Muscle of arm (tissue), 12 donors: ENCODE data around the gene PAX5. TPM values are rescaled to one million over a fixed set of nuclear protein-coding genes. Genes with fewer than 3 reads are reported as not detected.
A peak's percentile ranks its signal among the peaks of the same experiment; 100 is the strongest.

Experiments used
- DNase-seq: peaks from one replicate; pipeline ENCODE4 v3.0.0-alpha.2; 2013
- polyA plus RNA-seq, 12 donors: library from polyadenylated mRNA; unstranded; fragments of 120-200 nt; gene quantifications; one replicate each; pipeline ENCODE4 v1.2.1, GENCODE V29; 2013; ENCODE audit not compliant: insufficient read length in 12 of 12

PAX5 gene
- polyA plus RNA-seq, 12 donors: 0.04 to 1.7 (median 0.19) TPM; not detected in 2

GRCh38 chr9:37025071-37025822, 8.8 kb downstream of the PAX5 start:
- DNase-seq: no peak

DNA sequence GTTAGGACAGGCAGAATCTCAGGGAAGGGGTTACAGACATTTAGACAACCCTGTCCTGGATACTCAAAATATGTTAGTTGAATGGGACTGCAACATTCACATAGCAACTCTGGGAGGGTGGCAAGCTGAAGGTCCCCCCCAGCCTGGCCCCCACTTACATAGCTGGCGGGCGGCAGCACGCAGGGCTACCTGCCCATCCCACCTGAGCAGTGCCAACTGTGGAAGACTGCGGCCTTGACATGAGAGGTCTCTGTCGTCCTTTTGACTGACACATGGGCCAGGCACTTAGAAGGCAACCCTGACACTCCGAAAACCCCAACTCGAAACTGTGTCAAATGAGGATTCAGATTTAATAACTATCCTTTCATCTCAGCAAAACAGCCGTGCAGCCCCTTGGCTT, 16.5 kb downstream of the PAX5 start:
- no peak for DNase-seq

- no peak for DNase-seq
These were observed 22.5 kb downstream of the PAX5 start for GRCh38 chr9:37011530-37011929.

DNA sequence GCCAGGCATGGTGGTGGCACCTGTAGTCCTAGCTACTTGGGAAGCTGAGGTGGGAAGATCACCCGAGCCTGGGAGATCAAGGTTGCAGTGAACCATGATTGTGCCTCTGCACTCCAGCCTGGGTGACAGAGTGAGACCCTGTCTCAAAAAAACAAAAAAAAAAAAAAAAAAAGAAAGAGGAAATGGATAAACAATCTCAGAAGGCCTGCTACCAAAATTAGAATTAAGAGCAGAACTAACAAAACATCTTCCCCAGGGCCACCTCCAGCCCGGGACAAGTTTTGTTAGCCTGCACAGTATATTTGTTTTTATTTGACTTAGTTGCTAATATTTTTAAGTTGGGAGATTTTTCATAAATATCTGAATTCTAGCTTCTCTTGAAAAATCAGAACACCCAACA, 23.1 kb downstream of the PAX5 start:
- no peak for DNase-seq

DNA sequence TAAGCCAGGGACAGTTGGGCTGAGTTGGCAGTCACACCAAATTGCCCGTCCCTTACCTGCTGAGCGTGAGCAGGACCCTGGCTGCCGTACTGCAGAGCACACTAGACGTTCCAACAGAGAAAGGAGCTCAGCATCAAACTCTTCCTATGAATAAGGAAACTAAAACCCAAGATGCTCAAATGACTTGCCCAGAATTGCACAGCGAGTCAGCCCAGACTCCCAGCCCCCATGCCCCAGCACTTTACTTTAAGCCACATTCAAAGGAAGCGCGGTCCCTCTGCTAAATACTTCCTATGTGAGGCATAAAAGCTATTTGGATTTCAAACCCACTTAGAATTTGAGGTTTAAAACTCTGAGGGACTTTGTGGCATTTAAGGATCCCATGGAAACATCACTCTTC, 23.9 kb downstream of the PAX5 start:
- DNase-seq: no peak

GRCh38 chr9:37007295-37007694, 26.8 kb downstream of the PAX5 start:
- DNase-seq: no peak

- no peak for DNase-seq
These were observed 28.4 kb downstream of the PAX5 start for GRCh38 chr9:37005517-37006140.

DNA sequence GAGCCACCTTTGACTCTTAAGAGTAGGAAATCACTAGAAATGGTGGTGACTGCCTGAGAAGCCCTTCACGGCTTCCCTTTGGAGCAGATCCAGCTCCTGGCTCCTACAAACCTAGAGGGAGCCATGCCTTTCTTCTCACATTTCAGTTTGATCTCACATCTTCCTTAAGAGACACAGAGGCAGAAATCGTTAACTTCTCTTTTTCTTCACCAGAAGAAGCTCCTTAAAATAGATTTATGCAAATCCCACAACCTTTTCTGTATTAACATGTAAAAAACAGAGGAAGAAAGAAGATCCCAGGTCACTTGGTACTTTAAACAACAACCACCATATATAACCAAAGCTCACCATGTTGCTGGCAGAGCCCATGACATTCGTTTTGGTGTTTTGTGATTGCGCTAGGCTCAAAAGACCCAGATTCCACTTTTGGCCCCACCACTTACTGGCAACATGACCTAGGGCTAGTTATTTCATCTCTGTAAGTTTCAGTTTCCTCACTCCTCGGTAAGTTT, 29.6 kb downstream of the PAX5 start:
- DNase-seq: no peak

DNA sequence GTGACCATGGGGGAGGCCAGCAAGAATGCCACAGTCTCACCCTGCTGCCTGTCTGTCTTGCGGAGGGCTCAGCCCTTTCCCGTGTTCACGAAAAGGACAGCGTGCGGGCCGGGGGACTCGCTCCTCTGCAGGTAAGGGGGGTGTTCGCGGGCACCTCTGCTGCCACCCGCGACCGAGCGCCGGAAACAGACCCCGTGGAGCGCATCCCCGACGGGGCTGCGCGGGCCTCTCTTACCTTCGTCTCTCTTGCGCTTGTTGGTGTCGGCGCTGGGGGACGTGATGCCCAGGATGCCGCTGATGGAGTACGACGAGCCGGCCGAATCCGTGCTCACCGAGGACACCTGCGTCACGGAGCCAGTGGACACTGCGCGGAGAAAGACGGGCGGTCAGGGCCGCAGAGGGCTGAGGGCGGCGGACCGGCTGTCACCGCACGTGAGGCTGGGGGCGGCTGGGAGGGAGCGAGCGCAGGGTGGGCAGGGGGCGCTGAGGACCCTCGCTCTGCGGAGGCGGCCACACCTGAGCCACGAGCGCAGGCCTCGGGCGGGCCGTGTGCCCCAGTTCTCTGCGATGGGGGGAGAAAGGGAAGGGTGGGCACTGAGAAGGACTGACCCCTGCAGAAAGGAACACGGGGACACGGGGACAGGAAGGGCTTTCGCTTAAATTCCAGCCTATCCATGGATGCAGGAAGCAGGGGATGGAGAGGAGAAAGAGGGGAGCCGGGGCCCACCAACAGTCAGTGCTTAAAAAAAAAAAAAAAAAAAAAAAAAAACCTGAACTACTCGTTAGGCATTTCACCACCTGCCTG, 31.5 kb downstream of the PAX5 start:
- no peak for DNase-seq

GRCh38 chr9:37002036-37002412, 32.0 kb downstream of the PAX5 start:
- DNase-seq: no peak

DNA sequence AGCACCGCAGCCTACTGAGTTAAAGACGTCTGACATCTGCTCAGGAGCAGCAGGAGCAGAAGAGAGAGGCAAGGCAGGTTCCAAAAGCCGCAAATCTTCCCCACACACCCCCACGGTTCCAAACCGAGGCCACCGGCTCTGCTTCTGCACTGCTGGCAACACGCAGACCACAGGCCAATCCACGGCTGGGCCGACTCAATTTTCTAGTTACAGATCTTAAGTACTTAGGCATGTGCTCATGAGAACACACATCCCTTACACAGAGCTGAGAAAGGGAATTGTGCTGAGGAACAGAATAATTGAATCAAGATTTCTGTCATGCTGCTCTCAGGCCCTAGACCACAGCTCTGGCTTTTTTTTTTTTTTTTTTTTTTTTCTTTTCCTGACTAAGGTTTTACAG, 32.6 kb downstream of the PAX5 start:
- no peak for DNase-seq

GRCh38 chr9:36999728-37000333, 34.2 kb downstream of the PAX5 start:
- DNase-seq: no peak

- no peak for DNase-seq
These were observed 36.7 kb downstream of the PAX5 start for GRCh38 chr9:36997414-36997813.

GRCh38 chr9:36996706-36997086, 37.4 kb downstream of the PAX5 start:
- DNase-seq: no peak

DNA sequence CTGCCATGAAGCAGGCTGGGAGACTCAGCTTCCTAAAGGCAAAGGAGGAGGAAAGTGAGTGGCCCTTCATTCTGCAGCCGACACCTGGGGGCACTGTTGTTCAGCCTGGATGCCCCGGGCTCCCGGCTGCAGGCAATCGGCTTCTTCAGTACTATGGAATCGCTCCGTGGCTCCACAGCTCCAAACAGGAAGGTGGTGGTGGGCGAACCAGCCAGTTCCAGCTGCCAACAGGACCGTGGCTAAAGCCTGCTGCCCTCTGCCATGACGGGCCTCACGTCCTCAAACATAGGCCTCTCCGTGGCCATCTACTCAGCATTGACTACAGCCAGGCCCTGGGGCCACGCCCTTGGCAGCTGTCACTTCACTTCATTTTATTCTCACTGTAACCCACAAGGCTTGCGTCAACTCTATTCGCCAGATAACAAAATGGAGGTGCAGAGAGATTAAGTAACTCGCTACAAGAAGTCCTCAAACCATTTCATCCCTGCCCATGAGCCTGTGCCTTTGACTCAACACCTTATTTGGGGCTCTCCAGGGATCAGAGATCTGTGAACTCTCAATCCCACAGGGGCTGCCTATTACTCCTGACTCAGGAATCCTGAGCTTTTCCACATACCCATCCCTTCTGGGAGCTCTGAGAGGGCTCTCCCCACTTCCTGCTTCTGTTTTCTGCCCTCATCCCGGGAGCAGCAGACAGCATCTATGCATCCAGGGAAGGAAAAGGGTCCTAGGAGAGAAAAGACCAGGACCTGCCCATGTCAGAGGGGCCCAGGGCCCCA, 38.0 kb downstream of the PAX5 start:
- DNase-seq: peak; percentile 7

- DNase-seq: no peak
These were observed 39.9 kb downstream of the PAX5 start for GRCh38 chr9:36993933-36994764.

GRCh38 chr9:36992501-36993316, 41.4 kb downstream of the PAX5 start:
- DNase-seq: no peak

DNA sequence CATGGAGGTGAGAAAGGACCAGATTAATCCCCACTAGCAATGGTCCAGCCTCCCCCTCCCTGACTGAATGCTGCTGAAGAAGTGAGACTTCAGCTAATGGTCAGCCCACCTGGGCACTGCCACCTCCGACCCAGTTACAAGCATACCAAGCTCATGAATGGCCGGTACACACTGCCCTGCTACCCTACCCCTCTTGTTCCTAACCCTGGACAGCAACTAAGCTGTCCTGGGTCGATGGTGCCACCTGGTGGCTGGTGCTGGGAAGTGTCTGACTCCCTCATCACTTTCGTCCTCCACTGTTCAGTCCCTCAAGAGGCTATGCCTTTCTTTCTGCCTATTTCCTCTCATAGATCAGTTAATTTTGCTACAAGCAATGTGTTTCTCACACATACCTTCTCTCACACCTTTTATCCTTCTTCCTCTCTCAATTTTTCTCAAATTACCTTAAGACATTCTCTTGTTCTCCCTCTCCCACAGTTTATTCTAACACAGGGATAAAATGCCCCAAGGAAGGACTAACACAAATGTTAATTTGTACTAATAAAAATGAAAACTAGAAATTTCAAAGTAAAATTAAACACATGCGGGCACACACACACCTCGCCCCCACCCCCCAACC, 42.4 kb downstream of the PAX5 start:
- DNase-seq: no peak

DNA sequence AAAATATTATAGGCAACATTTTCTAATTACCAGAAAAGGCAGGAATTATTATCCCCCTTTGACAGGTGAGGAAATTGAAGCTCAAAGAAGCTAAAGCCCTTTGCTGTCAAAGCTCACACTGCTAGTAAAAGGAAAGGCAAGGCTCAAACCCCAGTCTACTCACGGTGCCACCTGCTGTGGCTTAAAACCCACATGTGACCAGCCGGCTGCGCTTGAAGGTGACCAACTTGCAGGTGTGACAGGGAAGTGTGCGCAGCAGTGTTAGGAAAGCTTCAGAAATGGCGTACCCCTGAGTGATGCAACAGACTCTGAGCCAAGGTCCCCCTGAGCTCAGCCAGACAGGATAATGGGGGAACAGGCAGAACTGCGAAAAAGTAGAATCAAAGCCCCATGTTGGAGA, 45.2 kb downstream of the PAX5 start:
- DNase-seq: no peak
